HG02943 (cell line): Measurements from ENCODE around the gene ZBTB7B.

Experiments
- ATAC-seq: cut with Tn5 transposase; IDR thresholded peaks from one replicate; pipeline ENCODE4 v1.9.1; 2021; ENCODE audit warnings: mild to moderate bottlenecking, low read depth, moderate library complexity; ENCODE audit not compliant: unreplicated experiment

Gene ZBTB7B

DNA sequence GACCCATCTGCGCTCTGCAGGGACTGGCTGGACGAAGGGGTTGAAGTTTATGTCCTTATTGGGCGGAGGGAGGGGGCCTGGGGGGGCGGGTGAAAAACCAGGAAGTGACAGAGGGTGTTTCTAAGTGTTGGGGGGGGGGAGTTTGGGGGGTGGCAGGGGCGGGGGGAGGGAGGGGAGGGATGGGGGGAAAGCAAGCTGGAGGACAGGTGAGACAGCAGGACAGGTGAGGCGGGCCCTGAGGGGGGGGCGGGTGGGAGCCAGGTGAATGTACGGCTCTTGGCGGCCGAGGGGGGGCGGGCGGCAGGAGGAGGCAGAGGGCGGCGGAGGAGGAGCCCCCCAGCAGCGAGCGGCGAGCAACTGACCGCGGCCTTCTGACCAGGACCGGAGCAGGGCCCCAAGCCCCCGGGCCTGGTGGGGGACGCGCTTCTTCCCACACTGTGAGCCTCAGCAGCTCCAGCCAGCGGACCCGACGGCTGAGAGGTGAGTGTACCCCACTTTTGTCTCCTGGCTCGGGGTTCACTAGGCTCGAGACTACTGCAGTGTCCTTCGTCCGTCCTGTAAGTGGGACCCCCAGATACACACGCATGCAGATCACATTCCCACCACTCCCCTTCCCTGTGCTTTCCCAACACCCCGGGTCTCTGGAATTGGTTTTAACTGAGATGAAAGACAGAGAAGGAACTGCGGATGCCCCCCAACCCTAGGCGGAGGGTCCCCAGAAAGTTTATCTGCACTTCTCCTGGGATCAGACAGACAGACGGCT is at the start of gene ZBTB7B:
Gene ZBTB7B (plus strand): TSS at position 339 of the 763 bp plus-strand sequence. CDS start 11,859 bp downstream, outside the sequence.
- peak; percentile 1 for ATAC-seq

DNA sequence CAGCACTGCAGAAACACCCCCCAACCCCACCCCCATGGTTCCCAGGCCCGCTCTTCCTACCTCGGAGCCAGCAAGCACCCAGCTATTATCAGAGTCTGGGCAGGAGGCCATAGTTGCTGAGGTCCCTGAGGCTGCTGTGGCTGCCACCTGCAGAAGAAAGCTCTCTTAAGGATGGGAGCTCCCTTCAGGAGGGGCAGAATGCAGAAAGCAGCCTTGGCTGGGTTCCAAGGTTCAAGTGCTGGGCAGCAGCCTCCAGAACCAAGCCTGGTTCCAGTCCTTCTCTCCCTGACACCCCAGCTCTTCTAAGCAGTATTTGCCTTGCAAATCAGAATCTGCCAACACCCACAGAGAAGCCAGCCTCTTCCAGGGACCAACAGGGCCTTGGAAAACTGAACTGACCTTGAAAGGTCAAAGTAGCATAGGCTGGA is 49.0 kb upstream of the ZBTB7B start:
- no peak for ATAC-seq

DNA sequence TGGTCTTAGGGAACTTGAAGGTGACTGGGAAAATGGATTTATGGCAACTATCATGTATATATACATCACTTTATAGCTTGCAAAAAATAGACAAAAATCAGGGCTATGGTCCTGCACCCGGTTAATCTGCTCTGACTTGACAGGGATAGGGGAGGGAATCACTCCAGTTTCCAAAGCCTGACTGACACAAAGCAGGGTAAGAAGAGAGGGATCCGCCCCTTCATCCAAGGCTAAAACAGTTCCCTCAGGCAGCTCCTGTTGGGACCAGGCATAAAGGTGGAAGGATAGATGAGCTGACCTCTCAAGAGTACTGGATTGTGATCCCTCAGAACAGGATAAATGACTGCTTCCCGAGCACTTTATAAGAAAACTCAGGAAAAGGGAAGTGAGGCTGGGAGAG is 48.1 kb upstream of the ZBTB7B start:
- ATAC-seq = no peak

DNA sequence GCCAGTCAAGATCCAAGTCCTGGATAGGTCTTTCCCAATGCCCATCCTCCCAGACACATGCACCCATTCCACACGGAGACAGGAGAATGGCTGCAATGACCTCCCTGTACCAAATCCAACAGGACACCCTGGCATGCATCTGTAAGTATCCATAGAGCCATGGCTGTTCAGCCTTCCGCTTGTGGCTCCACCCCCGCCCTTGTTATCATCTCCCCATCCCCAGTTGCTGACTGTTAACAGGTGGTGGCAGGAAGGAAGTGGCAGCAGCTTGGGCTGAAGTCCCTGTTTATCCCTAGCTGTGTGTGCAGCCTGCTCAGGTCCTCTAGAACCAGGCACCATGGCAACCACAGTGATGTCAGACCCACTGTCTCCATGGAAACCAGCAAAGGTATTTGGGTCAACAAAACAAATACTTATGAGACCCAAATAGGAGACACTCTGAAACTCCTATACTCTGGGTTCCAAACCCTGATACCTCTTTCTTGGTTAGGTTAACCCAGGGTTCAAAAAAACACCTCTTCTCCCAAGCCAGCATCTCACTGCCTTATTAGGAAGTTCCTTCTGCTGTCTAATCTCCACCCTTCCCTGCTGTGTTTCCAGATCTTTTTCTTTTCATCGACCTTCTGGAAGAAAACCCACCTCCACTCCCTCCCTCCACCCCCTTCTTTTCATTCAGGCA is 47.4 kb upstream of the ZBTB7B start:
- no peak for ATAC-seq

DNA sequence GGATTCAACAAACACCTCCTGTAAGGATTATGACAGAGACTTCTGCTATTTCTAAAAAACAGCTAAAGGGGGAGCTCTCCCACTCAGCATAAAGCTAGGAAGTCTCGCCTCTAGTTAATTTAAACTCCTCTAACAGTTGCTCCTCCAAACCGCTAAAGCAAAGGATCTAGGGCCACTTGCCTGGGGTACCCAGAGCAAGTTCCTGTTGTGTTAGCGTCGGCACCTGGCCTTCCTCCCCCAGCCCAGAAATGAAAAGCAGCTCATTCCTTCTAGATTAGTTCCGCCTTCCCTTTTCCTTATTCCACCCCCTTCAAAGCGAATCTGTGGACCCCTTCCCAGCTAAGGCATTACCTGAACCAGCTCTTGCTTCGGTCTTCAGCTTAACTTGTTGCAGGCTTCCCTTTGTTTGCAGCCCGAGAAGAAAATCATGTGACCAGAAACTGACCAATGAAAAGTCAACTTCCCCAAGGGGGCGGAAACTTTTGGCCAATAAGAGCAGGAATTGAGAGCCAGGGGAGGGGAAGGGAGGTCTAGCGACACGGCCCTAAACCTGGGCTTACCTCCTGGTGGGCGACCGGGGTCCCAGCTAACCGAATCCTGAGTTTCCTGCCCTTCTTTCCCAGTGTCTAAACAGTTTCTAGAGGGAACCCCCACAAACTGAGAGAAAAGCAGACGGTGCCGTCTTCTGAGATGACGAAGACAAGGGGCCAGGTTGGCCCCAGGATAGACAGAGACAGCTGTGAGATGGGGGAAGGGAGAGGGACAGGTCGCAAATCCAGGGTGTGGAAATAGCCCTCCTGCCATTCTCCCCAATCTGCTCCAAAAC is 46.7 kb upstream of the ZBTB7B start, which contains the start of gene PBXIP1:
Gene PBXIP1 (minus strand): TSS at position 382 of the 826 bp plus-strand sequence. CDS start 2,378 bp downstream, outside the sequence.
- ATAC-seq = no peak

DNA sequence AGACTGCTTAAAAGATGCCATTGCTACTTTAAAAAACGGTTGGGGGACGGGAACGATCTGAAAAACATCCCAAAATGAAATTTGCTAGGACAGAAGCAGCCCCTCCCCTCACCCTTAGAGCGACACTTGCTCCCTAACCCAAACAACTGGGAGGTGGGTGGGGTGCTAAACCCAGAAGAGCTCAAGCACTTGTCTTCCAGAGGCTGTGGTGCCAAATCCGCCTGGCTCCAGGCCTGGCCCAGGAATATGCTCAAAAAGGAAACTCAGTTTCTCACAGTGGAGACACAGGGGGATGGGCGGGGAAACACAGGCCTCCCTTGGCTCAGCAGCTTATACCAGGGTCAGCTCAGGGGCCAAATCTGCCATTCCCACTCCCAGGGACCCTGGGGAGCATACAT is 46.1 kb upstream of the ZBTB7B start:
- no peak for ATAC-seq

DNA sequence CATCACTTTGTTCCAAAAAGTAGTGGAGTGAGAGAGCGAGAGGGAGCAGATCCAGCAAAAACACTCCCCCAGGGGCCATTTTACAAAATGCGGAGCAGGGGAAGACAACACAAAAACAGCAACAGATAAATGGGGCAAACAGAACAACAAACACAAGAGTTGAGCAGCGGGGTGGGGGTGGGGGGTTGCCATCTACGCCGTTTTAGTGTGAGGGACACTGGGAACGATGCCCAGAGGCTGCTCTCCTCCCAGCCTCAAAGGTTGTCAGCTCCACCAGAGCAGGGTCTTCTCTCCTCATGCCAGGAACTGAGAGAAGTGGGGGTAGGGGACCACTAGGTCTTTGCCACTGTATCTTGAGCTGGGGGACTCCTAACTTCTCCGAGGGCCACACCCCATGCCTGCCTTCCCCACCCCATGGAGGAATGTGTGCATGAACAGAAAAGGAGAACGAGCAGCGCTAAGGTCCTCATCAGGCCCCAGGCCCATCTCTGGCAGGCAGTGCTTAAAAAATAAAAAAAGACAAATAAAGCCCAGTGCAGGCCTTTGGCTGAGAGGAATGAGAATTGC is 45.4 kb upstream of the ZBTB7B start:
- no peak for ATAC-seq

DNA sequence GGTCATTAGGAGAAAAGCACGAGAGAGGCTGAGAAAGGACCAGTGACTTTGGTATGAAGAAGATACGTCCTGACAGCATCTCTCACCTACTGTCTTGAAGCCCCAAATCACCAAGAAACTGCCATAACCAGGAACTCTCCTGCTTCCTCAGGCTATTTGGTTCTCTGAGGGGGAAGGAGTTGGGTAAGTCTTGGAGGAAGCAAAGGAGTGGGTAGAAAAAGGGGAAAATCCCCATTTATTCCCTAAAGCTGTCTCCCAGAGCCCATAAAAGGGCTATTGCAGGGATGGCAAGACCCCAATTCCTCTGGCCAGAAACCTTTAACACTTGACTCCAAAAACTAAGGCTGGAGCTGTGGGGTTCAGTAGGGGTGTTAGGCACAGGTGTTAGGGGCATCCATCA is 44.6 kb upstream of the ZBTB7B start:
- no peak for ATAC-seq

DNA sequence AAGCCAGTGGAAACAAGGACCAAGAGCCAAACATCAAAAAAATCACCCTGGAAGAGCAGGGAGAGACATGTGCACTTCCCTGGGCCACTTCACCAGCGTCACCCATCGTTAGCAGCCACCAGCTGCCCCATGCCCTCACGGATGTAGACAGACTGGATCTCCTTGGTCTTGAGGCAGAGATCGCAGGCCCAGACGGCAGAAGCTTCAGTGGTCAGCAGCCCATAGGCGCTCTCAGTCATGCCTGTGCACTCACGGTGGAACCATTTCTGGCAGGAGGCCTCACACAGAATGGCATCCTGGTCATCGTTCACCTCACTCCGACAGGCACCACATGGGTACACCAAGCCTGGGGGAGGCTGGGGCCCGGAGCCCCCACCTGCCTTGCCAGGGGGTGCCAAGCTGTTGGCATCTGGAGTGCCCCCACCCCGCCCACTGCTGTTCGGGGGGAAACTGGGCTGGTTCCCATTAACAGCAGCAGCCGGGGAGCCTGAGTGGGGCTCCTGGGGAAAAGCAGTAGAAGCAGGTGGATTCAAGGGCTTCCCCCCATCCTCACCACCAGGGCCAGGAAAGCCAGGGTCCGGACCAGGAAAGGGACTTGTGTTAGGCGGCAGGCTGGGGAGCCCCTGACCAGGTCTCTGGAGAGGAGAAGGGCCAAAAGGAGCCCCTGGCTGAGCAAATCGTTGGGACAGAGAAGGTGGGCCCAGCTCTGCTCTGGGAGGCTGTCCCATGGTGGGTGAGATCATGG is 43.7 kb upstream of the ZBTB7B start:
- no peak for ATAC-seq

DNA sequence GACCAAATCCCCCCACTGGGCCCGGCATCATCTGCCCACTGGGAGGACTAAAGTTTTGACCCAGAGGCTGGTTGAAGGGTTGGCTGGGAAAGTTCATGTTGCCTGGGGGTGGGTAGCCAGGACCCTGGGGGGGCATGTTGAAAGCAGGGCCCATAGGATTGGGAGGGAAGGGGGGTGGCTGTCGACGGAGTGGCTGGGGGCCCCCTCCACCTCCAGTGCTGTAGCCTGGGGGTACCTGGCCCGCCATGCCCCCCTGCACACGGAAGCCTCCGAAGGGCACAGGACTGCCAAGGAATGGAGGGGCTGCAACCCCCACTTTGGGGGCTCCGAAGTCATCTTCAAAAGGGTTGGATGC is 43.2 kb upstream of the ZBTB7B start:
- ATAC-seq = no peak

DNA sequence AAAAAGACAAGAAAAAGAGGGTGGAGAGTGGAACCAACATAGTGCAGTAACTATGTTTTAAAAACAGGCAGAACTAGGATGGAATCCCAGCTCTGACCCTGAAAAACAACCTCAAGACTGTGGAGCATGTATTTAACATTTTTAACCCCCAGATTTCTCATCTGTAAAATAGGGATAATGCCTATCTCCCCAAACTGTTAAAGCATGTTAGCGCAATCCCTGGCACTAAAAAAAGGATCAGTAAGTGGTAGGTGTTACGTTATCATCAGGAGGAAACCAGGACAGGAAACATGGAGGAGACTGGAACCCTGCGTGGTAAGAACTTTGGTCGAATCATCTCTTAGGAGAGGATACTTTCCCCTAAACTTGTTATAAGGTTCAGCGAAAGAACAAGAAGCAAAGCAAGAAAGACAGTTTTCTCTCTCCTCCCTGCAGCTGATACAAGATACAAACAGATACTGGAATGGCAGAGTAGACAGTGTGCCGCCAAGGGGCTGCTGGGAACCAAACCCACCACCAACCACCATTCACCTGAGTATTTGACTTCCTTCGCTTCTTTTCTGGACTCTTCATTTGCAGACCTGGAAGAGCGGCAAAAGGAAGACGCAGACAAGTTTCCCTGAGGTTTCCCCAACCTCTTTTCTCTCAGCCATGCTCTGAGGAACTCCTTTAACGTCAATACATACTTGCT is 42.0 kb upstream of the ZBTB7B start:
- no peak for ATAC-seq

DNA sequence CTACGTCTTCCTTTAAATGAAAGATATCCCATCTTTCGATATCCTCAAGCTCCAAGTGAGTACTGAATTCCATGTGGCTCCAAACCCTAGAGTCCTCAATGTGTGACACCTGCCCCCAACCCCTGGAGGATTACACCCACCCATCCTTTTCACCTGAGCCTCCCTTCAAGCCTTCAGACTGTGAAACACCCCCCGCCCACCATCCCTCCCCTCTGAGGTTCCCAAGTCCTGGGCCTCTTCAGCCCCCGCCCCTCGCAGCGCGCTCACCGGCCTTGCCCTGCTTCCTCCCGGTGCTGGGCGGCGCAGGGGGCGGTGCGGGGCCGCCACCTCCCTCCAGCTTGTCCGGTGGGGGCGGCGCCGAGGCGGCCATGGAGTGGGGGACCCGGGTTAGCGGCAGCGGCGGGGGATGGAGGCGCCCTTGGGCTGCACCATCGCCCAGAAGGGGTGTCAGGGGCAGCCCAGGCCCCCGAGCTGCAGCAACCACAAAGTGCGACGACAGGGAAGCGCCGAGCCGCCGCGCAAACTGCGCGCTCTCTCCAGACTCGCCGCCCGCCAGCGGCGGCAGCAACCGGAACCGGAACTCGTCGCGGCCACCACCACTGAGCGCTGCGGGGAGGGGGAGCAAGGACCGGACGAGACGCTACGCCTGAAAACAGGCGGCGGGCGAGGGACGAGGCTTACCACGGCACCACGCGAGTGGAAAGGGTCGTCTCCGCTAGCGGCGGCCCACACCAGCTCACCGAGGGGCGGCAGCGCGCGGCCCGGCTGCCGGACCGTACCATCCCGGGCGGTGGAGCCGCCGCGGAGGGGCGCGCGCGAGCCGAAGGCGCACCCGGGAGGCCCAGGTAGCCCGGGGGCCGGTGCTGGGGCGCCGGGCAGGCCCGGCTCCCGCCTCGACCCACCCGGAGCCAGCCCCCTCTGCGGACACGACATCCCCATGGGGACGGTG is 41.1 kb upstream of the ZBTB7B start, which contains the start of gene PYGO2:
Gene PYGO2 (minus strand): TSS at position 576 of the 949 bp plus-strand sequence. CDS start 206 bp downstream, at position 370.
- peak; percentile 55 for ATAC-seq

DNA sequence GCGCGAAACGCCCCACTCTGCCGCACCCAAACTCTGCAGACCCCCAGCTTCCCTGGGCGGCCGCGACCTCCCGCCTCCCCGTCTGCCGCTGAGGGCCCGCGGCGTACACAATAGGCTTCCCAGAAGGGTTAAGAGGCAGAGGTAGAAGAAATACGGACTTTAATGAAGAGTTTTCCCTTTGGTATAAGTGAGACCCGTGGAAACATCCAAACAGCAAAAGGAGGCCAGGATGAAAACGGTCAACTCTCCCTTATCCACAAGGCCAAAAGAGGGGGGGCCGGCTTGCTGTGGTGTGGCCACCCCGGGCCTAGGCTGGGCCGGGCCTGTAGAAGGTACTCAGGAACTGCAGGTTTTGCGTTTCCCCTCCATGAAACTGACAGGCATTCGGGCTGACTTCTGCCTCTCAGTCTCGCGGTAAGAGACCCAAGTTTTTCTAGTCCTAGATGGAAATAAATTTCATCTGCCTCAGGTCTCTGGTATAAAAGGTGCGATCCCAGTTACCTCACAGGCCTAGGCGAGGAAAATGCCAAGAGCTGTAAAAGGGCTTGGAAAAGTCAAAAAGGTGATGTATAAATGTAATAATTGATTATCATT is 40.3 kb upstream of the ZBTB7B start:
- ATAC-seq = peak; percentile 23

DNA sequence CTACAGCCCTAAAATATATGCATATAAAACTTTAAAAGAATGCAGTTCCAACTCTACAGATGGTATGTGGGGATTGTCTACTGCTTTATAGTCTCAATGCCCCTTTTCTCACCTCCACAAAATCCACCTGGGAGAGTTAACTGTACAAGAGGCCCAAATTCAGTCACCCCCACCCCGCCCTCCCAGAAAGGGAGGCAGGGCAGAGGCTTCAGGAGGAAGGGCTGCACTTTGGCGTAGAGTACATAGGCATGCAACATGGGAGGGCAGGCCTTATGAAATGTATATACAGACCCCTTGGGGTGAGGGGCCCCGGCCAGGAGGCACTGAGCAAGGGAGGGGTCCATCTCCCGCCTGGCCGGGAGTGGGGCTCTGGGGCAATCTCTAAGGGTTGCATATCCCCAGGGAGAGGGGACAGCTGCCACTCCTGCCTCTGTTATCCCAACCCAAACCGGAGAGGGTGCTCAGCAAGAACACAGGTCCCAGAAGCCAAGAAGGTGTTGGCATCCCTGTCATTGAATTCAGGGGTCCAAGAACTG is 39.7 kb upstream of the ZBTB7B start:
- ATAC-seq = no peak

DNA sequence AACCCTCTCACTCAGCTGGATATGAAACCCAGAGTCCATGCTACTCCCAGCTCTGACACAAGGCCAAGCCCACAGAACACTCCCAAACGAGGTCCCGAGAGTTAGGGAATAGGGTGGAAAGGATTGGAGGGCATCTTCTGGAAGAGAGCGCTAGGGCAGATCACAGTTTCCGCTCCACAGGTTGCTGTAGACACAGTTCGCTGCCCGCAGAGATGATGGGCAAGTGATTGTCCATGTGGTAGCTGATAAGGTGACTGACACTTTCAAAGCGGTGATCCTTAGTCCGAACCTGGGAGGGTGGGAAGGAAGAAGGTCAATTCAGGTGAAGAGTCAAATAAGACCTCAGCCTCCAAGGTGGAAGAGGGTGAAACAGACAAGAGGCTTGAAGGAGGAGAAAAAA is 39.0 kb upstream of the ZBTB7B start:
- no peak for ATAC-seq

DNA sequence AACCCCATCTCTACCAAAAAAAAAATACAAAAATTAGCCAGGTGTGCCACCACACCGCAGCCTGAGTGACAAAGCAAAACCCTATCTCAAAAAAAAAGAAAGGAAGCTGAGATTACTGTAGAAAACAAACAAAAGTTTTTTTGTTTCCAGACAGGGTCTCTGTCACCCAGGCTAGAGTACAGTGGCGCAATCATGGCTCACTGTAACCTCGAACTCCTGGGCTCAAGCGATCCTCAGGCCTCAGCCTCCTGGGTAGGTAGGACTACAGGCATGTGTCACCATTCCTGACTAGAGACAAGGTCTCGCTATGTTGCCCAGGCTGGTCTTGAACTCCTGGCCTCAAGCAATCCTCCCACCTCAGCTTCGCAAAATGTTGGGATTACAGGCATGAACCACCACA is 38.2 kb upstream of the ZBTB7B start:
- ATAC-seq = no peak

DNA sequence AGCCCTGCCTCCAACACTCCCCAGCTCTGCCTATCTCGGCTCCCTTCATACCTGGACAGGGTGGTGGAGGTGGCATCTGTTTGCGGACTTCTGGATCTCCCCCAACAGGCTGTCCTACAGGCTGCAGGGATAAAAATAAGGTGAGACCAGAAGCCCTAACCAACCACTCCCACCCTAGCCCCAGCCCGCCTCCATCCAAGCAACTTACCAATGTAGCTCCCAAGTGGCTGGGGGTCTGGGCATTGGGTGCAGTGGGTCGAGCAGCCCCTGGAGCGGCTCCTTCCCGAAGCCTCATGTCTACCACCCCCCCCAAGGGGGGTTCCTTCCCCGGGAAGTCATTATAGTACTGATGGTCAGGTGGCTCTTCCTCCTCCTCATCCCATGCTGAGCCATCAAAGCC is 36.5 kb upstream of the ZBTB7B start:
- no peak for ATAC-seq
